ENCODE data around the gene PTPRE. TPM values are rescaled to one million over a fixed set of nuclear protein-coding genes. Genes with fewer than 3 reads are reported as not detected.

The PTPRE gene
- total and polyA plus RNA-seq, 4 donors = 1.5 to 12.5 (median 3.7) TPM

DNA sequence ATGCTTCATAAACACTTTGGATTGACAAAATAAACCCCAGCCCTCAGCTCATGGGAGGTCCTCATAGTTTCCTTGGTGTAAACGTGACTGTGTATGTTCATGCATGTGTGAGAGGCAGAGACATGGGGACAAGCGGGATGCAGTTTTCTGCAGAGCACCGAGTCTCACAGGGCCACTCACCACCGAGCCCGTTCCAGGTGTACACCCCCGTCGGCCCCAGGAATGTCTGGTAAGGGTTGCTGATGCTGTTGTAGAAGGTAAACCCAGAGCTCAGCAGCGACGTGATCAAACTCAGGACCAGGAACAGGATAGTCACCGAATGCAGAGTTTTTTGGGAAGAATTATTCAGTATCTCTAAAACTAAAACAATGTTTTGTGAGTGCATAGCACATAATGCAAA is 23.4 kb upstream of the PTPRE start:
- H3K27ac ChIP-seq (ENCODE audit: low read depth in 1 of 2, low read length in 2 of 2) = no peak overlapping the region
- H3K4me1 ChIP-seq (ENCODE audit: control insufficient read depth in 4 of 4, insufficient read depth in 4 of 4, low read length in 3 of 4) = peaks cover 4 to 36% (median 15%) of the 10 kb centered on the region in 4 donors
- H3K4me3 ChIP-seq (ENCODE audit: low read depth in 1 of 3, low read length in 3 of 3) = no peak overlapping the region
- peaks cover 0 to 11% (median 2%) of the 10 kb centered on the region in 4 donors for H3K36me3 ChIP-seq (ENCODE audit: control insufficient read depth in 4 of 4, insufficient read depth in 3 of 4, low read depth in 1 of 4, low read length in 3 of 4)
- no peaks in the 10 kb centered on the region for H3K9me3 ChIP-seq (ENCODE audit: control insufficient read depth in 4 of 4, low read length in 3 of 4)
- DNase-seq (ENCODE audit: low spot score) = no peak
- no peaks in the 10 kb centered on the region for H3K27me3 ChIP-seq (ENCODE audit: control insufficient read depth in 4 of 4, insufficient read depth in 4 of 4, low read length in 3 of 4)
- TF ChIP-seq HNF4G (IDR thresholded peaks at IDR 0.05) (no peak), SP1 (IDR thresholded peaks at IDR 0.05) (no peak), NR2F2 (IDR thresholded peaks at IDR 0.05) (no peak), RAD21 (IDR thresholded peaks at IDR 0.05) (no peak), JUND (IDR thresholded peaks at IDR 0.05) (no peak), RXRA (IDR thresholded peaks at IDR 0.05) (no peak), FOXA1 (IDR thresholded peaks at IDR 0.05) (no peak), REST (IDR thresholded peaks at IDR 0.05) (no peak), FOXA2 (IDR thresholded peaks at IDR 0.05) (no peak), HNF4A (conservative IDR thresholded peaks at IDR 0.05) (no peak), YY1 (IDR thresholded peaks at IDR 0.05) (no peak)
- TF ChIP-seq, protein P1, sequence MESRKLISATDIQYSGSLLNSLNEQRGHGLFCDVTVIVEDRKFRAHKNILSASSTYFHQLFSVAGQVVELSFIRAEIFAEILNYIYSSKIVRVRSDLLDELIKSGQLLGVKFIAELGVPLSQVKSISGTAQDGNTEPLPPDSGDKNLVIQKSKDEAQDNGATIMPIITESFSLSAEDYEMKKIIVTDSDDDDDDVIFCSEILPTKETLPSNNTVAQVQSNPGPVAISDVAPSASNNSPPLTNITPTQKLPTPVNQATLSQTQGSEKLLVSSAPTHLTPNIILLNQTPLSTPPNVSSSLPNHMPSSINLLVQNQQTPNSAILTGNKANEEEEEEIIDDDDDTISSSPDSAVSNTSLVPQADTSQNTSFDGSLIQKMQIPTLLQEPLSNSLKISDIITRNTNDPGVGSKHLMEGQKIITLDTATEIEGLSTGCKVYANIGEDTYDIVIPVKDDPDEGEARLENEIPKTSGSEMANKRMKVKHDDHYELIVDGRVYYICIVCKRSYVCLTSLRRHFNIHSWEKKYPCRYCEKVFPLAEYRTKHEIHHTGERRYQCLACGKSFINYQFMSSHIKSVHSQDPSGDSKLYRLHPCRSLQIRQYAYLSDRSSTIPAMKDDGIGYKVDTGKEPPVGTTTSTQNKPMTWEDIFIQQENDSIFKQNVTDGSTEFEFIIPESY (IDR thresholded peaks at IDR 0.05) = no peak
- TF ChIP-seq, protein P2, sequence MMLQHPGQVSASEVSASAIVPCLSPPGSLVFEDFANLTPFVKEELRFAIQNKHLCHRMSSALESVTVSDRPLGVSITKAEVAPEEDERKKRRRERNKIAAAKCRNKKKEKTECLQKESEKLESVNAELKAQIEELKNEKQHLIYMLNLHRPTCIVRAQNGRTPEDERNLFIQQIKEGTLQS (IDR thresholded peaks at IDR 0.05) = no peak
- TF ChIP-seq, protein P3, sequence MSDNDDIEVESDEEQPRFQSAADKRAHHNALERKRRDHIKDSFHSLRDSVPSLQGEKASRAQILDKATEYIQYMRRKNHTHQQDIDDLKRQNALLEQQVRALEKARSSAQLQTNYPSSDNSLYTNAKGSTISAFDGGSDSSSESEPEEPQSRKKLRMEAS (IDR thresholded peaks at IDR 0.05) = no peak
- no peak overlapping the region for H3K9ac ChIP-seq (ENCODE audit: low read depth in 1 of 2, low read length in 2 of 2)
- 94% methylated on average over 10 of the region's 10 CpGs for WGBS

DNA sequence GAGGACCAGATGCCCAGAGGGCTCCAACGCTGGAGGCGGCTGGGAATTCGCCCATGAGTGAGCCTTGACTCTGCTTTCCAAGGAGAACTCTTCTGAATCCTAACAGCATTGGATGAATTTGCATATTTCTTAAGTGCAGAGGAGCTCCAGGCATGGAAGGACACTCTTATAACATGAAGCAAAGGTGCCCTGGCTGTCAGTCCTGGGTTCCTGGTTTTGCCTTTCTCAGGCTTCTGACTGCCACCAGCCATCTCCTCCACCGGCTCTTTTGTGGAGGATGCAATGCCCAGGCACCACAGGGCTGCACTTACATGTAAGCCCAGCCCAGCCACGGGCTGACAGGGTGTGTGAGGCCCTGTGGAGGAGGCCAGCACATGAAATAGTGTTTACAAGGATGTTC is 22.4 kb upstream of the PTPRE start:
- no peak overlapping the region for H3K4me3 ChIP-seq (ENCODE audit: low read depth in 1 of 3, low read length in 3 of 3)
- H3K36me3 ChIP-seq (ENCODE audit: control insufficient read depth in 4 of 4, insufficient read depth in 3 of 4, low read depth in 1 of 4, low read length in 3 of 4) = peaks cover 0 to 11% (median 2%) of the 10 kb centered on the region in 4 donors
- H3K27me3 ChIP-seq (ENCODE audit: control insufficient read depth in 4 of 4, insufficient read depth in 4 of 4, low read length in 3 of 4) = no peaks in the 10 kb centered on the region
- TF ChIP-seq RAD21 (IDR thresholded peaks at IDR 0.05) (no peak), YY1 (IDR thresholded peaks at IDR 0.05) (no peak), RXRA (IDR thresholded peaks at IDR 0.05) (no peak), FOXA2 (IDR thresholded peaks at IDR 0.05) (no peak), GABPA (IDR thresholded peaks at IDR 0.05 in 1 of 2, conservative IDR thresholded peaks at IDR 0.05 in 1 of 2) (no peak), CTCF (IDR thresholded peaks at IDR 0.05; ENCODE audit: low read depth, low read length, missing input control) (no peak), REST (IDR thresholded peaks at IDR 0.05) (no peak), FOXA1 (IDR thresholded peaks at IDR 0.05) (no peak)
- TF ChIP-seq, protein P1 (IDR thresholded peaks at IDR 0.05) = no peak
- no peak for DNase-seq (ENCODE audit: low spot score)
- WGBS = 90% methylated on average over 5 of the region's 5 CpGs
- H3K9me3 ChIP-seq (ENCODE audit: control insufficient read depth in 4 of 4, low read length in 3 of 4) = no peaks in the 10 kb centered on the region
- no peak overlapping the region for H3K27ac ChIP-seq (ENCODE audit: low read depth in 1 of 2, low read length in 2 of 2)
- H3K4me1 ChIP-seq (ENCODE audit: control insufficient read depth in 4 of 4, insufficient read depth in 4 of 4, low read length in 3 of 4) = peaks cover 4 to 40% (median 15%) of the 10 kb centered on the region in 4 donors
- no peak overlapping the region for H3K9ac ChIP-seq (ENCODE audit: low read depth in 1 of 2, low read length in 2 of 2)

Measured in liver (tissue), 9 donors.